Measurements from ENCODE around the gene ITPK1.

Gene ITPK1

DNA sequence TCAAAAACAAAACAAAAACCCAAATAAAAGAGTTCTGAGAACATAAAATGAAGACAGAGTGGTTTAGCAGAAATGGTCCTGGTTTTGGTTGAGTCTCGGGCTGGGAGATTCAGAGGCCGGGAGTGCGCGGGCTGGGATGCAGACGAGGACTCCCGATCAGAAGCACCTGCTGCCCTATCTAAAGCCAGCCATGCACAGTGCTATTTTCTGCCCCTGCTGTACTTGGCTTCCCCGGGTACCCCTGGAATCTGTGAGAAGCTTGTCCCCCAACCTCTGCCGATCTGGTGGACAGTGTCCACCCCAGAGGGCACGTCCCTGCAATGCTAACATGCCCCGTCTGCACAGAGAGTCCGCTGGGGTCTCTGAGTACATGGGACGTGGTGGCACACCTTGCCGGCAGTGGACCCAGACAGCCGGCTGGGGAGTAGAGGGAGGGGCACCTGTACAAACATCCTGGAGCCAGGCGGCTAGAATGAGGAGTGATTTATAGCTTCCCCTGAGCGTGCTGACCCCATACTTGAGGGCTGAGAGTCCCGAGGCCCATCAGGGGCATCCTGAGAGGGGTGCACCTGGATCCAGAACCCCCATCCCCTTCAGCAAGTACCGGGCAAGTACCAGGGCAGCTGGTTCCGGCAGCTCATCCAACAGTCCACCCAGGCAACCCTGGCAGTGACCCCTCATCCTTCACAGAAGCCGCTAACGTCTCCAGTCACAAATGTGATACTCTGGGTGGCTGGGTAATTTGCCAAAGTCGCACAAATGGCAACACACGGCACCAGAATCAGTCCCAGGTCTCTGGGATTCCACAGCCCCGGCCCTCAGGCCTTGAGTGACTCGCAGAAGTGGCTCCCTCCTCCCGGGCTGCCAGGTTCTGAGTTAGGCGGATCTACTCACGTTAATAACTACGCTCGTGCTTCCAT is 155.7 kb downstream of the ITPK1 start:
- Histone ChIP-seq H3K9ac (ENCODE audit: low read length) (no peak overlapping the region), H3K27me3 (ENCODE audit: control insufficient read depth, insufficient read depth, low read length) (no peaks in the 10 kb centered on the region), H3K4me1 (ENCODE audit: control insufficient read depth, insufficient read depth, low read length) (peaks cover 18% of the 10 kb centered on the region), H3K27ac (ENCODE audit: low read depth, low read length) (no peak overlapping the region), H3K36me3 (ENCODE audit: control insufficient read depth, insufficient read depth, low read length) (peaks cover 18% of the 10 kb centered on the region), H3K4me3 (ENCODE audit: low read length) (no peak overlapping the region)

GRCh38 chr14:92959189-92959531 is 156.6 kb downstream of the ITPK1 start:
- Histone ChIP-seq H3K27ac (ENCODE audit: low read depth, low read length) (no peak overlapping the region), H3K9ac (ENCODE audit: low read length) (no peak overlapping the region), H3K4me1 (ENCODE audit: control insufficient read depth, insufficient read depth, low read length) (peaks cover 11% of the 10 kb centered on the region), H3K36me3 (ENCODE audit: control insufficient read depth, insufficient read depth, low read length) (peaks cover 18% of the 10 kb centered on the region), H3K27me3 (ENCODE audit: control insufficient read depth, insufficient read depth, low read length) (no peaks in the 10 kb centered on the region), H3K4me3 (ENCODE audit: low read length) (no peak overlapping the region)

- peaks cover 9% of the 10 kb centered on the region for H3K4me1 ChIP-seq (ENCODE audit: control insufficient read depth, insufficient read depth, low read length)
- no peak overlapping the region for H3K4me3 ChIP-seq (ENCODE audit: low read length)
- H3K27me3 ChIP-seq (ENCODE audit: control insufficient read depth, insufficient read depth, low read length) = no peaks in the 10 kb centered on the region
- no peak overlapping the region for H3K9ac ChIP-seq (ENCODE audit: low read length)
- H3K36me3 ChIP-seq (ENCODE audit: control insufficient read depth, insufficient read depth, low read length) = peaks cover 18% of the 10 kb centered on the region
- no peak overlapping the region for H3K27ac ChIP-seq (ENCODE audit: low read depth, low read length)
Observed at GRCh38 chr14:92958373-92959188, 157.1 kb downstream of the ITPK1 start.

GRCh38 chr14:92956961-92957360 is 158.8 kb downstream of the ITPK1 start:
- Histone ChIP-seq H3K9ac (ENCODE audit: low read length) (no peak overlapping the region), H3K27ac (ENCODE audit: low read depth, low read length) (no peak overlapping the region), H3K4me3 (ENCODE audit: low read length) (no peak overlapping the region), H3K4me1 (ENCODE audit: control insufficient read depth, insufficient read depth, low read length) (peaks cover 2% of the 10 kb centered on the region), H3K36me3 (ENCODE audit: control insufficient read depth, insufficient read depth, low read length) (peaks cover 18% of the 10 kb centered on the region), H3K27me3 (ENCODE audit: control insufficient read depth, insufficient read depth, low read length) (no peaks in the 10 kb centered on the region)

DNA sequence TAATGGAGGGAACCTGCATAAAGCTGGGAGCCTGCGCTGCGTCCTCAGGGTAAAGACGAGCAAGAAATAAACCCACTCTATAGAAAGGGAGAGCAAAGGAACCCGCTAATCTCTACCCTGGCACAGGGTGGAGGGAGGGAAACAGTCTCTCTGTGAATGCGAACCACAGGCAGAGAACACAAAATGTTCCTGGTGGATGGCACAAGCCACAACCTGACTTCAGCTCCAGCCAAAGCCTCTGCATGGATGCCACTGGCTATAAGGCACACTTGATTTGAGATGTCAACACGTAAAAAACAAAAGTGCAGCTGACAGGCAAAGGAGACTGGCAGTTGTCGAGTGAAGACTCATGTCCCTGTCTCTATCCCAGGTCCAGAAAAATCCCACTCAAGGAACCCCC is 160.3 kb downstream of the ITPK1 start:
- H3K27ac ChIP-seq (ENCODE audit: low read depth, low read length) = no peak overlapping the region
- no peaks in the 10 kb centered on the region for H3K27me3 ChIP-seq (ENCODE audit: control insufficient read depth, insufficient read depth, low read length)
- peaks cover 2% of the 10 kb centered on the region for H3K4me1 ChIP-seq (ENCODE audit: control insufficient read depth, insufficient read depth, low read length)
- no peak overlapping the region for H3K9ac ChIP-seq (ENCODE audit: low read length)
- H3K4me3 ChIP-seq (ENCODE audit: low read length) = no peak overlapping the region
- peaks cover 12% of the 10 kb centered on the region for H3K36me3 ChIP-seq (ENCODE audit: control insufficient read depth, insufficient read depth, low read length)

DNA sequence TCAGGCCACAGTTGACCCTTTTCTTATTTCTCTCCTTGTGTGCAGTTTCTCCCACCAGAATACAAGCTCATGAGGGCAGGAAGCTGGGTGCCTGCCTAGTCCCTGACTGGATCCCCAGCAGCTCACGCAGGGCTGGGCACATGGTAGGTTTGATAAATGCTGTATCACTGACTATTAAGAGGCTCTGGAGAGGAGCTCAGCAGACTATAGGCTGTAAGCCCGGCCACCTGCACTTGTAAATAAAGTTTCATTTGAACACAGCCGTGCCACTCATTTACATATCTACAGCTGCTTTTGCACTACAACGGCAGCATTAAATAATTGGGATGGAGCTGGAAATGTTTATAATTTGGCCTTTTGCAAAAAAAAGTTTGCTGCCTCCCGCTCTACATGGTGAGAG is 160.8 kb downstream of the ITPK1 start:
- Histone ChIP-seq H3K4me3 (ENCODE audit: low read length) (no peak overlapping the region), H3K27ac (ENCODE audit: low read depth, low read length) (no peak overlapping the region), H3K4me1 (ENCODE audit: control insufficient read depth, insufficient read depth, low read length) (peaks cover 2% of the 10 kb centered on the region), H3K36me3 (ENCODE audit: control insufficient read depth, insufficient read depth, low read length) (peaks cover 16% of the 10 kb centered on the region), H3K27me3 (ENCODE audit: control insufficient read depth, insufficient read depth, low read length) (no peaks in the 10 kb centered on the region), H3K9ac (ENCODE audit: low read length) (no peak overlapping the region)

- no peak overlapping the region for H3K27ac ChIP-seq (ENCODE audit: low read depth, low read length)
- H3K4me1 ChIP-seq (ENCODE audit: control insufficient read depth, insufficient read depth, low read length) = peaks cover 2% of the 10 kb centered on the region
- no peaks in the 10 kb centered on the region for H3K27me3 ChIP-seq (ENCODE audit: control insufficient read depth, insufficient read depth, low read length)
- no peak overlapping the region for H3K4me3 ChIP-seq (ENCODE audit: low read length)
- peaks cover 20% of the 10 kb centered on the region for H3K36me3 ChIP-seq (ENCODE audit: control insufficient read depth, insufficient read depth, low read length)
- H3K9ac ChIP-seq (ENCODE audit: low read length) = no peak overlapping the region
Observed at GRCh38 chr14:92953526-92953925, 162.2 kb downstream of the ITPK1 start.

DNA sequence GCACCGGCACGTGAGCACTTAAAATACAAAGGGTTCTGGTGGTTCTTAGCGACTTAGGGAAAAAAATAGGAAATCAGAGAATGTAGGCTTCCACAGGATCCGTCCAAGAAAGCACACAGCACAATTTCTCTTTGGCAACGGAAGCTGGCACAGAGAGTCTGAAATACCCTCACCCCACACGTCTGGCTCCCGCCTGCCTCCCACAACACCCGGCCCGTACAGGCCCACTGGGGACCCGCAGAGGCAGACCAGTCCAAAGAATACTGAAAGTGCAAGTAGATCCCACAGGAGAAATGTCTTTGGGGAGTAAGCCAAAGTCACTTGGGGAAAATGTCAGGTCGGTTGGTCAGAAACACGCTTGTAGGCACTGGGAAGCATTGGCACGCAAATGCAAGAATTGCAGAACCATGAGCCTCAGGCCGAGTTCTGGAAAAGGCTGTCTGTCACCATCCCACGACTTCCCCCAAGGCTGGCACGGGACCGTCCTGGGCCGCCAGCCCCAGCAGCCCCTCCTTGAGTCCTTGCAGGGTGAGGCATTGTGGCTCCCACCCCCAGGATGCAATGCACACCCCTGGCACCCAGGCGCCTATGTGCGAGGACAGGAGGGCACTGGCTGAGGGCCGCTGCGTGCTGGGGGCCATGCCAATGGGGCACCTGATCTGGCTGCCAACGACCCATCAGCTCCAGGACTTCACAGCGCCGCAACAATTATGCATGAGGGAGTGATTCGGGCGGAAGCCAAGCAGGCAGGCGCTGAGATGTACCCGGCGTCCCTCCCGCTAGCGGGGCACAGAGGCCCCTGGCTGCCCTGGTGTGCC is 163.0 kb downstream of the ITPK1 start:
- H3K9ac ChIP-seq (ENCODE audit: low read length) = no peak overlapping the region
- peaks cover 23% of the 10 kb centered on the region for H3K36me3 ChIP-seq (ENCODE audit: control insufficient read depth, insufficient read depth, low read length)
- H3K4me1 ChIP-seq (ENCODE audit: control insufficient read depth, insufficient read depth, low read length) = peaks cover 2% of the 10 kb centered on the region
- no peak overlapping the region for H3K27ac ChIP-seq (ENCODE audit: low read depth, low read length)
- no peaks in the 10 kb centered on the region for H3K27me3 ChIP-seq (ENCODE audit: control insufficient read depth, insufficient read depth, low read length)
- no peak overlapping the region for H3K4me3 ChIP-seq (ENCODE audit: low read length)

- no peak overlapping the region for H3K9ac ChIP-seq (ENCODE audit: low read length)
- H3K27ac ChIP-seq (ENCODE audit: low read depth, low read length) = no peak overlapping the region
- H3K4me3 ChIP-seq (ENCODE audit: low read length) = no peak overlapping the region
- peaks cover 18% of the 10 kb centered on the region for H3K36me3 ChIP-seq (ENCODE audit: control insufficient read depth, insufficient read depth, low read length)
- peaks cover 2% of the 10 kb centered on the region for H3K4me1 ChIP-seq (ENCODE audit: control insufficient read depth, insufficient read depth, low read length)
- H3K27me3 ChIP-seq (ENCODE audit: control insufficient read depth, insufficient read depth, low read length) = no peaks in the 10 kb centered on the region
Observed at GRCh38 chr14:92951912-92952471, 163.7 kb downstream of the ITPK1 start.

GRCh38 chr14:92951261-92951660 is 164.5 kb downstream of the ITPK1 start:
- Histone ChIP-seq H3K27ac (ENCODE audit: low read depth, low read length) (no peak overlapping the region), H3K27me3 (ENCODE audit: control insufficient read depth, insufficient read depth, low read length) (no peaks in the 10 kb centered on the region), H3K4me3 (ENCODE audit: low read length) (no peak overlapping the region), H3K9ac (ENCODE audit: low read length) (no peak overlapping the region), H3K36me3 (ENCODE audit: control insufficient read depth, insufficient read depth, low read length) (peaks cover 18% of the 10 kb centered on the region), H3K4me1 (ENCODE audit: control insufficient read depth, insufficient read depth, low read length) (peaks cover 2% of the 10 kb centered on the region)

DNA sequence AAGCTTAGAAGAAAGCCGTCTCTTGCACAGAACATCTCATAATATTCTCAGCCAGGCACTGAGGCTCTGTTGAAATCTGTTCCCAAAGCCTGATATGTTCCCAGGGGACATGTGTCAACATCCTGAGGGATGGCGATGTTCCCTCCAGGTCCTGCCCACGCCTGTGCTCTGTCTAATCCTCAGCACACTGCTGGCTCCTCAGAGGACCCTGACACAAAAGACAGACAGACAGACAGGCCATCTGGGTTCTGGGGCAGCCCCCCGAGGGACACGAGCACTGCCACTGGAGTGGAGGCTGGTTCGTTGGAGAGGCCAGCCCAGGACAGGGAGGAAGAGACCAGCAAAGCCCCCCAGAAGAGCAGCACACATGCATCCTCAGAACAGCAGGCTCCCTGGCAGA is 165.0 kb downstream of the ITPK1 start:
- no peak overlapping the region for H3K27ac ChIP-seq (ENCODE audit: low read depth, low read length)
- H3K9ac ChIP-seq (ENCODE audit: low read length) = no peak overlapping the region
- peaks cover 2% of the 10 kb centered on the region for H3K4me1 ChIP-seq (ENCODE audit: control insufficient read depth, insufficient read depth, low read length)
- H3K4me3 ChIP-seq (ENCODE audit: low read length) = no peak overlapping the region
- peaks cover 23% of the 10 kb centered on the region for H3K36me3 ChIP-seq (ENCODE audit: control insufficient read depth, insufficient read depth, low read length)
- no peaks in the 10 kb centered on the region for H3K27me3 ChIP-seq (ENCODE audit: control insufficient read depth, insufficient read depth, low read length)

DNA sequence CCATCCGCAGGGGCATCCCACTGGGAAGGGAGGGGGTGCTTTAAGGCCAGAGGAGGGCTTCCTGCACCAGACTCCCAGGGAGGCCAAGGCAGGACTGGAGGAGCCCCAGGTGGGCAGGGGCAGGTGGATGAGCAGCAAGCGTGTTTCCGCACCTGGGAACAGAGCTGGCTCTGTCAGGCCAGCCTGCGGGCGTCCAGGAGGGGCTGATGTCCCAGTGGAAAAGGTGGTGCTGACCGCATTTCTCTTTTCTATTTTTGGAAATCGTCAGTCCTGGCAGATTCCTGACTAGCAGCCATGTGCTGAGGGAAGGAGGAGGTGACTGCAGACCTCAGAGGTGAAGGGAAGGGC is 165.6 kb downstream of the ITPK1 start:
- Histone ChIP-seq H3K9ac (ENCODE audit: low read length) (no peak overlapping the region), H3K27me3 (ENCODE audit: control insufficient read depth, insufficient read depth, low read length) (no peaks in the 10 kb centered on the region), H3K27ac (ENCODE audit: low read depth, low read length) (no peak overlapping the region), H3K36me3 (ENCODE audit: control insufficient read depth, insufficient read depth, low read length) (peaks cover 20% of the 10 kb centered on the region), H3K4me3 (ENCODE audit: low read length) (no peak overlapping the region), H3K4me1 (ENCODE audit: control insufficient read depth, insufficient read depth, low read length) (peaks cover 2% of the 10 kb centered on the region)

Data from rectal smooth muscle tissue (tissue), 1 donor.